Trophoblast cell (in vitro differentiated cells and primary cell): ENCODE measurements around the gene JAKMIP1.

Experiments used
- DNase-seq, 2 donors: peaks; one replicate each; pipeline ENCODE4 v3.0.0-alpha.2; 2016
- H2AFZ ChIP-seq: 2 replicates; pipeline ENCODE4 v1.6.1; 2013; ENCODE audit warnings: low read length, moderate library complexity, mild to moderate bottlenecking; ENCODE audit not compliant: insufficient read depth, poor library complexity
- H2AK5ac ChIP-seq: 2 replicates; pipeline ENCODE4 v1.6.1; 2013; ENCODE audit warnings: mild to moderate bottlenecking, low read length
- H2BK120ac ChIP-seq: 2 replicates; pipeline ENCODE4 v1.6.1; 2013; ENCODE audit warnings: low read length, mild to moderate bottlenecking, moderate library complexity; ENCODE audit not compliant: insufficient read depth, poor library complexity
- H2BK12ac ChIP-seq: 2 replicates; pipeline ENCODE4 v1.6.1; 2013; ENCODE audit warnings: mild to moderate bottlenecking, low read length, moderate library complexity
- H2BK5ac ChIP-seq: 2 replicates; pipeline ENCODE4 v1.6.1; 2013; ENCODE audit warnings: low read length, low read depth, moderate library complexity, mild to moderate bottlenecking; ENCODE audit not compliant: poor library complexity
- H3K14ac ChIP-seq: 2 replicates; pipeline ENCODE4 v1.6.1; 2013; ENCODE audit warnings: mild to moderate bottlenecking, low read length
- H3K18ac ChIP-seq: 2 replicates; pipeline ENCODE4 v1.6.1; 2013; ENCODE audit warnings: mild to moderate bottlenecking, low read length
- H3K23ac ChIP-seq: 2 replicates; pipeline ENCODE4 v1.6.1; 2013; ENCODE audit warnings: low read length
- H3K27ac ChIP-seq: 2 replicates; pipeline ENCODE4 v1.5.1; 2013; ENCODE audit warnings: low read depth, mild to moderate bottlenecking, inconsistent platforms, low read length, moderate library complexity
- H3K27me3 ChIP-seq: 2 replicates; pipeline ENCODE4 v1.6.1; 2013; ENCODE audit warnings: inconsistent platforms, mild to moderate bottlenecking, low read length, moderate library complexity; ENCODE audit not compliant: insufficient read depth
- H3K36me3 ChIP-seq, 2 experiments: 1 replicate in 1 of 2; 2 replicates in 1 of 2; pipeline ENCODE4 v1.6.1; 2013; ENCODE audit warnings: low read length in 2 of 2, mild to moderate bottlenecking in 2 of 2, moderate library complexity in 1 of 2; ENCODE audit not compliant: insufficient read depth in 2 of 2, control insufficient read depth in 1 of 2
- H3K4ac ChIP-seq: 2 replicates; pipeline ENCODE4 v1.6.1; 2013; ENCODE audit warnings: low read depth, mild to moderate bottlenecking, low read length, moderate library complexity
- H3K4me1 ChIP-seq, 2 experiments: 1 replicate in 1 of 2; 2 replicates in 1 of 2; pipeline ENCODE4 v1.6.1; 2013; ENCODE audit warnings: low read length in 2 of 2, mild to moderate bottlenecking in 2 of 2, moderate library complexity in 1 of 2; ENCODE audit not compliant: insufficient read depth in 2 of 2, control insufficient read depth in 1 of 2
- H3K4me2 ChIP-seq: 2 replicates; pipeline ENCODE4 v1.6.1; 2013; ENCODE audit warnings: inconsistent platforms, mild to moderate bottlenecking, low read length, moderate library complexity
- H3K4me3 ChIP-seq: 2 replicates; pipeline ENCODE4 v1.5.1; 2013; ENCODE audit warnings: mild to moderate bottlenecking, low read depth, low read length, inconsistent platforms
- H3K79me1 ChIP-seq: one replicate; pipeline ENCODE4 v1.6.1; 2013; ENCODE audit warnings: low read length
- H3K79me2 ChIP-seq: 2 replicates; pipeline ENCODE4 v1.6.1; 2013; ENCODE audit warnings: low read length, mild to moderate bottlenecking; ENCODE audit not compliant: control insufficient read depth, insufficient read depth, poor library complexity
- H3K9ac ChIP-seq: 2 replicates; pipeline ENCODE4 v1.6.1; 2013; ENCODE audit warnings: mild to moderate bottlenecking, low read length
- H3K9me3 ChIP-seq: 2 replicates; pipeline ENCODE4 v1.6.1; 2013; ENCODE audit warnings: low read depth, mild to moderate bottlenecking, control low read depth, inconsistent platforms, low read length; ENCODE audit not compliant: insufficient read depth
- H4K12ac ChIP-seq: 2 replicates; pipeline ENCODE4 v1.6.1; 2013; ENCODE audit warnings: low read depth, mild to moderate bottlenecking, low read length, moderate library complexity
- H4K8ac ChIP-seq: 2 replicates; pipeline ENCODE4 v1.6.1; 2013; ENCODE audit warnings: low read depth, mild to moderate bottlenecking, low read length, moderate library complexity
- H4K91ac ChIP-seq: one replicate; pipeline ENCODE4 v1.6.1; 2013; ENCODE audit warnings: low read depth, mild to moderate bottlenecking, low read length, moderate library complexity
- WGBS: extraction: QIAGEN DNeasy Blood & Tissue Kit; methylation state at CpG from one replicate; pipeline ENCODE4 v1.1.7; 2013; ENCODE audit warnings: missing lambda C conversion rate; ENCODE audit not compliant: insufficient read length, insufficient coverage; ENCODE audit errors: extremely low coverage; 5-methylcytosine and 5-hydroxymethylcytosine counted together

JAKMIP1 gene

GRCh38 chr4:6074758-6075157, 125.6 kb downstream of the JAKMIP1 start:
- Histone ChIP-seq H4K8ac (no peak overlapping the region), H3K27me3 (no peaks in the 10 kb centered on the region), H3K27ac (no peak overlapping the region), H3K14ac (no peak overlapping the region), H3K9me3 (peaks cover 1% of the 10 kb centered on the region), H3K36me3 (no peaks in the 10 kb centered on the region), H3K18ac (no peak overlapping the region), H3K23ac (no peak overlapping the region), H3K79me2 (no peaks in the 10 kb centered on the region), H3K9ac (no peak overlapping the region), H3K4me2 (no peak overlapping the region), H4K91ac (no peak overlapping the region), H2AK5ac (no peak overlapping the region), H3K79me1 (no peaks in the 10 kb centered on the region), H3K4me3 (no peak overlapping the region), H2BK120ac (no peak overlapping the region), H2BK5ac (no peak overlapping the region), H2AFZ (no peak overlapping the region), H2BK12ac (no peak overlapping the region), H3K4ac (no peak overlapping the region), H3K4me1 (no peaks in the 10 kb centered on the region), H4K12ac (no peak overlapping the region)
- DNase-seq, result no peak
- no CpG with 5 or more reads among the region's 6 CpGs for WGBS

GRCh38 chr4:6071959-6072720, 128.2 kb downstream of the JAKMIP1 start:
- H3K4me2 ChIP-seq, result no peak overlapping the region
- H2BK120ac ChIP-seq, result no peak overlapping the region
- no peak overlapping the region for H3K9ac ChIP-seq
- no peak overlapping the region for H4K91ac ChIP-seq
- no peaks in the 10 kb centered on the region for H3K36me3 ChIP-seq
- no peak overlapping the region for H4K8ac ChIP-seq
- H2BK12ac ChIP-seq, result no peak overlapping the region
- DNase-seq, result no peak
- no peak overlapping the region for H3K23ac ChIP-seq
- no peak overlapping the region for H4K12ac ChIP-seq
- H3K4me3 ChIP-seq, result no peak overlapping the region
- H2BK5ac ChIP-seq, result no peak overlapping the region
- H3K27ac ChIP-seq, result no peak overlapping the region
- H3K79me2 ChIP-seq, result no peaks in the 10 kb centered on the region
- H3K4ac ChIP-seq, result no peak overlapping the region
- H3K4me1 ChIP-seq, result no peaks in the 10 kb centered on the region
- no peak overlapping the region for H2AK5ac ChIP-seq
- no CpG with 5 or more reads among the region's 8 CpGs for WGBS
- H3K9me3 ChIP-seq, result no peaks in the 10 kb centered on the region
- no peak overlapping the region for H2AFZ ChIP-seq
- no peak overlapping the region for H3K18ac ChIP-seq
- no peaks in the 10 kb centered on the region for H3K27me3 ChIP-seq
- no peak overlapping the region for H3K14ac ChIP-seq
- no peaks in the 10 kb centered on the region for H3K79me1 ChIP-seq

DNA sequence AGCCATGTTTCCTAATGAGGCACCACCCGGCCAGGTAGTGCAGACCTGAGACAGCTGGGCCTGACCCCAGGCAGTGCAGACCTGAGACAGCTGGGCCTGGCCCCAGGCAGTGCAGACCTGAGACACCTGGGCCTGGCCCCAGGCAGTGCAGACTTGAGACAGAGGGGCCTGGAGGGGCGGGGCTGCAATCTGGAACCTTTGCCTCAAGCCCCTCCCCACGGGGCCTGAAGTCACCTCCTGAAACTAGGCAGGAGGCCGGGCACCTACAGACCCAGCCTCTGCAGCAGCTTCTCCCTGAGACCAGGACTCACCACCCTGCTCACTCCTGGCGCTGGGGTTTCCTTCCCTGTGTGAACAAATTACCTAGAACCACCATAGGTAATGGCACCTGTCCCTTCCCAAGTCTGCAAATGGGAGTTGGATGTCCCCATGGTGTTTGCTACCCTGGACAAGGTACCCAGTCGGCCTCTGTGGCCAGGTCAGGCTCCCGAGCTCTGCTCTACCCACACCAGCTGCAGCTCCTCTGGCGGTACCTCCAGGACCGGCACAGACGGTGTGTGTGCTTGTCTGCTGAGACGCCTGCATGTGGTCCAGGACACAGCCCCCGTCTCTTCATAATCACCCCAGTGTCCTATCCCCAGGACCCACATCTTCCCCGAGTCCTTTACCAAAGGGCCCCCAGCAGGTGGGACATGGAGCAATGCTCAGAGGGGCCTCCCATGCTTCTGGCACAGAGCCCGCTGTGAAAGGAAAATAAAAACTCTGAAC, 129.0 kb downstream of the JAKMIP1 start:
- Histone ChIP-seq H3K4me3 (no peak overlapping the region), H3K36me3 (no peaks in the 10 kb centered on the region), H3K27me3 (no peaks in the 10 kb centered on the region), H3K9me3 (peaks cover 1% of the 10 kb centered on the region), H4K8ac (no peak overlapping the region), H3K18ac (no peak overlapping the region), H3K27ac (no peak overlapping the region), H3K14ac (no peak overlapping the region), H2BK5ac (no peak overlapping the region), H4K91ac (no peak overlapping the region), H3K4me2 (no peak overlapping the region), H3K4me1 (no peaks in the 10 kb centered on the region), H2AFZ (no peak overlapping the region), H3K4ac (no peak overlapping the region), H2AK5ac (no peak overlapping the region), H3K79me2 (no peaks in the 10 kb centered on the region), H2BK12ac (no peak overlapping the region), H3K79me1 (no peaks in the 10 kb centered on the region), H4K12ac (no peak overlapping the region), H3K9ac (no peak overlapping the region), H2BK120ac (no peak overlapping the region), H3K23ac (no peak overlapping the region)
- DNase-seq, result peak in 1 of 2 donors; percentile 5
- WGBS, result no CpG with 5 or more reads among the region's 14 CpGs

- no peak overlapping the region for H3K4me2 ChIP-seq
- no peak overlapping the region for H2AK5ac ChIP-seq
- no peaks in the 10 kb centered on the region for H3K27me3 ChIP-seq
- no peak overlapping the region for H2BK12ac ChIP-seq
- H3K27ac ChIP-seq, result no peak overlapping the region
- H2BK5ac ChIP-seq, result no peak overlapping the region
- no CpG with 5 or more reads among the region's 29 CpGs for WGBS
- peaks cover 4% of the 10 kb centered on the region for H3K9me3 ChIP-seq
- H3K79me1 ChIP-seq, result no peaks in the 10 kb centered on the region
- H2BK120ac ChIP-seq, result no peak overlapping the region
- H3K18ac ChIP-seq, result no peak overlapping the region
- H4K8ac ChIP-seq, result no peak overlapping the region
- no peak overlapping the region for H3K9ac ChIP-seq
- no peak overlapping the region for H4K91ac ChIP-seq
- H3K79me2 ChIP-seq, result no peaks in the 10 kb centered on the region
- no peaks in the 10 kb centered on the region for H3K36me3 ChIP-seq
- no peak overlapping the region for H3K14ac ChIP-seq
- H2AFZ ChIP-seq, result no peak overlapping the region
- no peak overlapping the region for H3K23ac ChIP-seq
- no peak overlapping the region for H3K4me3 ChIP-seq
- no peak overlapping the region for H3K4ac ChIP-seq
- H3K4me1 ChIP-seq, result no peaks in the 10 kb centered on the region
- DNase-seq, result no peak
- H4K12ac ChIP-seq, result no peak overlapping the region
Measured at GRCh38 chr4:6069845-6070709, 130.3 kb downstream of the JAKMIP1 start.
